Stimulated activated CD4-positive, alpha-beta T cell treated with anti-CD3 and anti-CD28 coated beads, TNF-alpha, amount 100 ng/mL, for 48 hours (primary cell): Measurements from ENCODE around the gene LRRFIP1.
"Not testable (repeated sequence)": the region's sequence is repeated elsewhere in the genome, so short reads cannot be mapped to it uniquely, and the experiment has no call there.

Experiments
- DNase-seq, 3 donors: peaks; one replicate each; pipeline ENCODE4 v3.0.0-alpha.2; 2020; ENCODE audit warnings: low read depth in 3 of 3

Gene LRRFIP1

GRCh38 chr2:237688541-237688940 lies 61.2 kb downstream of the LRRFIP1 start:
- DNase-seq, result not testable (repeated sequence)

GRCh38 chr2:237689336-237690131 lies 62.1 kb downstream of the LRRFIP1 start:
- DNase-seq, result no peak

- no peak for DNase-seq
These were observed 63.9 kb downstream of the LRRFIP1 start for GRCh38 chr2:237691029-237691907.

- peak; percentile 91 to 99 (median 93) for DNase-seq
These were observed 64.7 kb downstream of the LRRFIP1 start for GRCh38 chr2:237691908-237692600.

- no peak for DNase-seq
These were observed 65.4 kb downstream of the LRRFIP1 start for GRCh38 chr2:237692601-237693290.

GRCh38 chr2:237693291-237693994 lies 66.1 kb downstream of the LRRFIP1 start:
- no peak for DNase-seq

GRCh38 chr2:237694415-237695194 lies 67.2 kb downstream of the LRRFIP1 start:
- no peak for DNase-seq

- DNase-seq, result no peak
These were observed 67.9 kb downstream of the LRRFIP1 start for GRCh38 chr2:237695201-237695780.

GRCh38 chr2:237696461-237696860 lies 69.1 kb downstream of the LRRFIP1 start:
- DNase-seq, result no peak

- DNase-seq, result no peak
These were observed 70.4 kb downstream of the LRRFIP1 start for GRCh38 chr2:237697586-237698357.

GRCh38 chr2:237698358-237698694 lies 70.9 kb downstream of the LRRFIP1 start:
- no peak for DNase-seq

GRCh38 chr2:237699870-237700511 lies 72.6 kb downstream of the LRRFIP1 start:
- DNase-seq, result no peak

- DNase-seq, result peak in 1 of 3 donors; percentile 78
These were observed 73.2 kb downstream of the LRRFIP1 start for GRCh38 chr2:237700512-237701032.

- DNase-seq, result no peak
These were observed 73.9 kb downstream of the LRRFIP1 start for GRCh38 chr2:237701033-237701858.

GRCh38 chr2:237701859-237702390 lies 74.5 kb downstream of the LRRFIP1 start:
- no peak for DNase-seq

GRCh38 chr2:237702441-237703391 lies 75.3 kb downstream of the LRRFIP1 start:
- DNase-seq, result no peak
